ENCODE results near the gene LRRC71.

LRRC71 gene

DNA sequence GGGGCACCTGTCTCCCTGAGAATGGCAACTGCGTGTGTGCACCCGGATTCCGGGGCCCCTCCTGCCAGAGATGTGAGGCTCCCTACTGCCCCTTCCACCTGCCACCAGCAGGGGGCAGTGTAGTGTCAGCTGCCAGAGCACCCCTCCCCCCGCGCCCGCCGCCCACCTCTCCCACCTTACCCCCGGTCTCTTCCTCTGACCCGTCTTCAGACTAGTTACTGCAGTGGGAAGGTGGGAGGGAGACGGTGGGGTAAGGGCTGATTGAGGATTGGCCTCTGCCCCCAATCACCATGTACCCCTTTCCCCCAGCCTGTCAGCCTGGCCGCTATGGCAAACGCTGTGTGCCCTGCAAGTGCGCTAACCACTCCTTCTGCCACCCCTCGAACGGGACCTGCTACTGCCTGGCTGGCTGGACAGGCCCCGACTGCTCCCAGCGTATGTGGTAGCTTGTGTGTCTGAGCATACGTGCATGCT is 10.1 kb upstream of the LRRC71 start:
- peak overlapping the region; percentile 53 for H3K56ac ChIP-seq (ENCODE audit: low read length)
- peak overlapping the region; percentile 36 for H3K4me2 ChIP-seq (ENCODE audit: low read length)
- H2AK5ac ChIP-seq (ENCODE audit: low read length): no peak overlapping the region
- H3K4me1 ChIP-seq (ENCODE audit: control insufficient read depth, low read depth, low read length): no peaks in the 10 kb centered on the region
- no peaks in the 10 kb centered on the region for H3K79me2 ChIP-seq (ENCODE audit: control insufficient read depth, insufficient read depth, low read length)
- no peaks in the 10 kb centered on the region for H3K27me3 ChIP-seq (ENCODE audit: insufficient read depth, low read length, poor library complexity)
- no peak overlapping the region for H4K5ac ChIP-seq (ENCODE audit: low read length)
- no CpG with 5 or more reads among the region's 18 CpGs for WGBS (ENCODE audit: extremely low coverage, insufficient coverage, low lambda C conversion rate)
- no peak overlapping the region for H3K4ac ChIP-seq (ENCODE audit: low read depth, low read length)
- DNase-seq: peak; percentile 55
- no peak overlapping the region for H3K23ac ChIP-seq (ENCODE audit: low read length)
- H3K36me3 ChIP-seq (ENCODE audit: control insufficient read depth, insufficient read depth, low read length): no peaks in the 10 kb centered on the region
- no peak overlapping the region for H4K8ac ChIP-seq (ENCODE audit: low read depth, low read length)
- H3K18ac ChIP-seq (ENCODE audit: low read length): no peak overlapping the region
- no peak overlapping the region for H3K27ac ChIP-seq (ENCODE audit: low read depth, low read length)
- no peak overlapping the region for H2BK5ac ChIP-seq (ENCODE audit: low read length)
- H3K79me1 ChIP-seq (ENCODE audit: low read length): no peaks in the 10 kb centered on the region
- no peak overlapping the region for H3K9ac ChIP-seq (ENCODE audit: low read length)
- H2BK15ac ChIP-seq (replicated peaks; ENCODE audit: low read depth): no peak overlapping the region
- H2BK120ac ChIP-seq (ENCODE audit: low read depth, low read length): no peak overlapping the region
- no peak overlapping the region for H3K4me3 ChIP-seq (ENCODE audit: low read length)

DNA sequence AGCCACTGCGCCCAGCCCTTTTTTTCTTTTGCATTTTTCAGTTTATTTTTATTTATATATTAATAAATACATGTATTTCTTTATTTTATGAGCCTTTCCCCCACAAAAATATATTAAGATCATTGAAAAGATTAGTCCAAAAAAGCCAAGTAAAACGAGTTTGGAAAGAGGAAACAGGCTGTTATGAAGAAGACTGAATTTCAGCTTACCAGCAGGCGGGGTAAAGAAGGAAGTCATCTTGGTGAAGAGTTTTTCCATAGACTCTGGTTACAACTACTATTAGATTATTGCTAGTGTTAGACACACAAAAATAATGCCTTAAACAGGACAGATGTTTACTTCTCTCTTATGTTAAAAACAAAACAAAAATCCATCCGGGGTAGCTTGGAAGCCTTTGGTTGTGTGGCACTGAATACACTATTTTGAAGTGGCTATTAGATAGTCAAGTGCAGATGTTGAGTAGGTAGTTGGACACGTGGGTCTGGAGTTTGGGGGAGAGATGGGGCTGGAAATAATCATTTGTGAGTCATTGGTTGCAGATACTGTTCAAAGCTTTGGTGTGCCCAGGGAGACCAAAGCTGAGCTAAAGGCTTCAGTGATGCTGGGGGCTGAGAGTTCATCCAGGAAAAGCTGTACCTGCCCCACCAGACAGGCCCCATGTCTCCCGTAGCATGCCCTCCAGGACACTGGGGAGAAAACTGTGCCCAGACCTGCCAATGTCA is 8.7 kb upstream of the LRRC71 start:
- no peaks in the 10 kb centered on the region for H3K4me1 ChIP-seq (ENCODE audit: control insufficient read depth, low read depth, low read length)
- no peak overlapping the region for H4K8ac ChIP-seq (ENCODE audit: low read depth, low read length)
- no peak for DNase-seq
- H3K4me3 ChIP-seq (ENCODE audit: low read length): no peak overlapping the region
- H4K5ac ChIP-seq (ENCODE audit: low read length): no peak overlapping the region
- H3K36me3 ChIP-seq (ENCODE audit: control insufficient read depth, insufficient read depth, low read length): no peaks in the 10 kb centered on the region
- no CpG with 5 or more reads among the region's 6 CpGs for WGBS (ENCODE audit: extremely low coverage, insufficient coverage, low lambda C conversion rate)
- H3K27me3 ChIP-seq (ENCODE audit: insufficient read depth, low read length, poor library complexity): no peaks in the 10 kb centered on the region
- no peak overlapping the region for H3K9ac ChIP-seq (ENCODE audit: low read length)
- no peak overlapping the region for H3K4me2 ChIP-seq (ENCODE audit: low read length)
- no peaks in the 10 kb centered on the region for H3K79me1 ChIP-seq (ENCODE audit: low read length)
- no peak overlapping the region for H2BK15ac ChIP-seq (replicated peaks; ENCODE audit: low read depth)
- H2BK5ac ChIP-seq (ENCODE audit: low read length): no peak overlapping the region
- H3K4ac ChIP-seq (ENCODE audit: low read depth, low read length): no peak overlapping the region
- no peak overlapping the region for H2BK120ac ChIP-seq (ENCODE audit: low read depth, low read length)
- H3K56ac ChIP-seq (ENCODE audit: low read length): no peak overlapping the region
- H3K23ac ChIP-seq (ENCODE audit: low read length): no peak overlapping the region
- H3K79me2 ChIP-seq (ENCODE audit: control insufficient read depth, insufficient read depth, low read length): no peaks in the 10 kb centered on the region
- H2AK5ac ChIP-seq (ENCODE audit: low read length): no peak overlapping the region
- H3K18ac ChIP-seq (ENCODE audit: low read length): no peak overlapping the region
- H3K27ac ChIP-seq (ENCODE audit: low read depth, low read length): no peak overlapping the region

DNA sequence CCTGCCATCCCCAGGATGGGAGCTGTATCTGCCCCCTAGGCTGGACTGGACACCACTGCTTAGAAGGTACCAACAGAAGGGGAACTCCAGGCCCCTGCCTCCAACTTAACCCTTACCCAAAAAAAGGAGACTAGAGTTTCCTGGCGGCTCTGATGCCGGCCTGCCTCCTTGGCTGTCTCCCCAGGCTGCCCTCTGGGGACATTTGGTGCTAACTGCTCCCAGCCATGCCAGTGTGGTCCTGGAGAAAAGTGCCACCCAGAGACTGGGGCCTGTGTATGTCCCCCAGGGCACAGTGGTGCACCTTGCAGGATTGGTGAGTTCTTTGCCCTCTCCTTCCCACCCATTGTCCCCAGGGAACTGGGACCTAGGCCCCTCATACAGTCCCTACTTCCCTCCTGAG is 8.1 kb upstream of the LRRC71 start:
- Histone ChIP-seq H3K36me3 (ENCODE audit: control insufficient read depth, insufficient read depth, low read length) (no peaks in the 10 kb centered on the region), H3K4me1 (ENCODE audit: control insufficient read depth, low read depth, low read length) (no peaks in the 10 kb centered on the region), H3K18ac (ENCODE audit: low read length) (no peak overlapping the region), H3K79me1 (ENCODE audit: low read length) (no peaks in the 10 kb centered on the region), H4K5ac (ENCODE audit: low read length) (no peak overlapping the region), H2BK5ac (ENCODE audit: low read length) (no peak overlapping the region), H3K23ac (ENCODE audit: low read length) (no peak overlapping the region), H3K27ac (ENCODE audit: low read depth, low read length) (no peak overlapping the region), H3K9ac (ENCODE audit: low read length) (no peak overlapping the region), H3K4me2 (ENCODE audit: low read length) (no peak overlapping the region), H3K4ac (ENCODE audit: low read depth, low read length) (no peak overlapping the region), H3K79me2 (ENCODE audit: control insufficient read depth, insufficient read depth, low read length) (no peaks in the 10 kb centered on the region), H2BK15ac (replicated peaks; ENCODE audit: low read depth) (no peak overlapping the region), H3K56ac (ENCODE audit: low read length) (no peak overlapping the region), H3K27me3 (ENCODE audit: insufficient read depth, low read length, poor library complexity) (no peaks in the 10 kb centered on the region), H4K8ac (ENCODE audit: low read depth, low read length) (no peak overlapping the region), H2AK5ac (ENCODE audit: low read length) (no peak overlapping the region), H3K4me3 (ENCODE audit: low read length) (no peak overlapping the region), H2BK120ac (ENCODE audit: low read depth, low read length) (no peak overlapping the region)
- DNase-seq: no peak
- WGBS (ENCODE audit: extremely low coverage, insufficient coverage, low lambda C conversion rate): no CpG with 5 or more reads among the region's 2 CpGs

DNA sequence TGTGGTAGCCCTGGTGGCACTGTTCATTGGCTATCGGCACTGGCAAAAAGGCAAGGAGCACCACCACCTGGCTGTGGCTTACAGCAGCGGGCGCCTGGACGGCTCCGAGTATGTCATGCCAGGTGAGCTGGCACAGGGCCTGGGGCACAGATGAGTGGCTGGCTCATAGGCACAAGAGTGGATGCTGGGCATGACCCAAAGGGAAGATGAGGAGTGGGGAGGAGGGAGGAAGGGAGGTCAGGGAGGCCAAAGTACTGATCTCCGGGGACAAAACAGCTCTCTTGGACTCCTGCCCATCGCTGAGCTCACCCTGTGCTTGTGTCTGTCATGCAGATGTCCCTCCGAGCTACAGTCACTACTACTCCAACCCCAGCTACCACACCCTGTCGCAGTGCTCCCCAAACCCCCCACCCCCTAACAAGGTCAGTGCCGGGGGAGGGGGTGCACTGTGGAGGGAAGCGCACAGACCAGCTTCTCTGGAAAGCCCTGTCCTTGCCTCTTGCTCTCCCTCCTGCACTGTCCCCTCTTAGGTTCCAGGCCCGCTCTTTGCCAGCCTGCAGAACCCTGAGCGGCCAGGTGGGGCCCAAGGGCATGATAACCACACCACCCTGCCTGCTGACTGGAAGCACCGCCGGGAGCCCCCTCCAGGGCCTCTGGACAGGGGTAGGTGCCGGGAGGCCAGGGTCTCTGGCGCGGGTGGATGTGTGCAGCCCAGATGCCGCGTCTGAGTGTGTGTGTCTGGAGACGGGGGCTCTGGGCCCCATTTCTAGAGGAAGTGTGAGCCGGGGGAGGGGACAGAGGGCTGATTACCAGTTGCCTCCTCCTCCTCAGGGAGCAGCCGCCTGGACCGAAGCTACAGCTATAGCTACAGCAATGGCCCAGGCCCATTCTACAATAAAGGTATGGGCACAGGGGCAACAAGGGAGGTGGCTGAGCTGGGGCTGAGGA is 7.3 kb upstream of the LRRC71 start:
- WGBS (ENCODE audit: extremely low coverage, insufficient coverage, low lambda C conversion rate): no CpG with 5 or more reads among the region's 24 CpGs
- H3K27me3 ChIP-seq (ENCODE audit: insufficient read depth, low read length, poor library complexity): no peaks in the 10 kb centered on the region
- DNase-seq: peak; percentile 47
- H3K79me2 ChIP-seq (ENCODE audit: control insufficient read depth, insufficient read depth, low read length): no peaks in the 10 kb centered on the region
- H4K8ac ChIP-seq (ENCODE audit: low read depth, low read length): no peak overlapping the region
- H2BK15ac ChIP-seq (replicated peaks; ENCODE audit: low read depth): no peak overlapping the region
- no peaks in the 10 kb centered on the region for H3K36me3 ChIP-seq (ENCODE audit: control insufficient read depth, insufficient read depth, low read length)
- H2BK120ac ChIP-seq (ENCODE audit: low read depth, low read length): no peak overlapping the region
- no peak overlapping the region for H3K4me3 ChIP-seq (ENCODE audit: low read length)
- H3K56ac ChIP-seq (ENCODE audit: low read length): peak overlapping the region; percentile 34
- H4K5ac ChIP-seq (ENCODE audit: low read length): no peak overlapping the region
- H2BK5ac ChIP-seq (ENCODE audit: low read length): no peak overlapping the region
- H3K4me1 ChIP-seq (ENCODE audit: control insufficient read depth, low read depth, low read length): no peaks in the 10 kb centered on the region
- no peak overlapping the region for H3K27ac ChIP-seq (ENCODE audit: low read depth, low read length)
- H3K18ac ChIP-seq (ENCODE audit: low read length): no peak overlapping the region
- no peak overlapping the region for H3K4ac ChIP-seq (ENCODE audit: low read depth, low read length)
- H2AK5ac ChIP-seq (ENCODE audit: low read length): no peak overlapping the region
- no peak overlapping the region for H3K4me2 ChIP-seq (ENCODE audit: low read length)
- no peaks in the 10 kb centered on the region for H3K79me1 ChIP-seq (ENCODE audit: low read length)
- no peak overlapping the region for H3K9ac ChIP-seq (ENCODE audit: low read length)
- H3K23ac ChIP-seq (ENCODE audit: low read length): no peak overlapping the region

DNA sequence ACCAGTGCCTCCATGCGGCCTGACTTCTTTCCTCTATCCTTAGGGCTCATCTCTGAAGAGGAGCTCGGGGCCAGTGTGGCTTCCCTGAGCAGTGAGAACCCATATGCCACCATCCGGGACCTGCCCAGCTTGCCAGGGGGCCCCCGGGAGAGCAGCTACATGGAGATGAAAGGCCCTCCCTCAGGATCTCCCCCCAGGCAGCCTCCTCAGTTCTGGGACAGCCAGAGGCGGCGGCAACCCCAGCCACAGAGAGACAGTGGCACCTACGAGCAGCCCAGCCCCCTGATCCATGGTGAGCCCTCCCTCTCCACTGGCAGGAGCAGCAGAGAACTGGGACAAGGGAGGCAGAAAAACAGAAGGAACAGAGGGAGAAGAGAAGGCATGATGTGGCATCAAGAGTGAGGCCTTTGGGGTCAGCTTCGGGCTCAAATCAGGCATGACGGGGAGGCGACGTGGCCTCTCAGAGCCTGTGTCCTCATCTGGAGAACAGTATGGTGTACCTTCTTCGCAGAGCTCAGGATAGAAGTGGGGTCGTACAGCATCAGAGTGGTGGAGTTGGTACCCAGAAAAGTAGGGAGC is 6.5 kb upstream of the LRRC71 start:
- Histone ChIP-seq H3K9ac (ENCODE audit: low read length) (no peak overlapping the region), H2BK15ac (replicated peaks; ENCODE audit: low read depth) (no peak overlapping the region), H3K4me2 (ENCODE audit: low read length) (no peak overlapping the region), H3K27me3 (ENCODE audit: insufficient read depth, low read length, poor library complexity) (no peaks in the 10 kb centered on the region), H4K5ac (ENCODE audit: low read length) (no peak overlapping the region), H3K4me3 (ENCODE audit: low read length) (no peak overlapping the region), H3K36me3 (ENCODE audit: control insufficient read depth, insufficient read depth, low read length) (no peaks in the 10 kb centered on the region), H2AK5ac (ENCODE audit: low read length) (no peak overlapping the region), H4K8ac (ENCODE audit: low read depth, low read length) (no peak overlapping the region), H3K23ac (ENCODE audit: low read length) (no peak overlapping the region), H3K56ac (ENCODE audit: low read length) (no peak overlapping the region), H3K27ac (ENCODE audit: low read depth, low read length) (no peak overlapping the region), H2BK120ac (ENCODE audit: low read depth, low read length) (no peak overlapping the region), H2BK5ac (ENCODE audit: low read length) (no peak overlapping the region), H3K18ac (ENCODE audit: low read length) (no peak overlapping the region), H3K79me1 (ENCODE audit: low read length) (no peaks in the 10 kb centered on the region), H3K79me2 (ENCODE audit: control insufficient read depth, insufficient read depth, low read length) (no peaks in the 10 kb centered on the region), H3K4ac (ENCODE audit: low read depth, low read length) (no peak overlapping the region), H3K4me1 (ENCODE audit: control insufficient read depth, low read depth, low read length) (no peaks in the 10 kb centered on the region)
- WGBS (ENCODE audit: extremely low coverage, insufficient coverage, low lambda C conversion rate): no CpG with 5 or more reads among the region's 13 CpGs
- no peak for DNase-seq

All from mesendoderm (in vitro differentiated cells).